ENCODE data around the gene CAPN3.

CAPN3 gene

DNA sequence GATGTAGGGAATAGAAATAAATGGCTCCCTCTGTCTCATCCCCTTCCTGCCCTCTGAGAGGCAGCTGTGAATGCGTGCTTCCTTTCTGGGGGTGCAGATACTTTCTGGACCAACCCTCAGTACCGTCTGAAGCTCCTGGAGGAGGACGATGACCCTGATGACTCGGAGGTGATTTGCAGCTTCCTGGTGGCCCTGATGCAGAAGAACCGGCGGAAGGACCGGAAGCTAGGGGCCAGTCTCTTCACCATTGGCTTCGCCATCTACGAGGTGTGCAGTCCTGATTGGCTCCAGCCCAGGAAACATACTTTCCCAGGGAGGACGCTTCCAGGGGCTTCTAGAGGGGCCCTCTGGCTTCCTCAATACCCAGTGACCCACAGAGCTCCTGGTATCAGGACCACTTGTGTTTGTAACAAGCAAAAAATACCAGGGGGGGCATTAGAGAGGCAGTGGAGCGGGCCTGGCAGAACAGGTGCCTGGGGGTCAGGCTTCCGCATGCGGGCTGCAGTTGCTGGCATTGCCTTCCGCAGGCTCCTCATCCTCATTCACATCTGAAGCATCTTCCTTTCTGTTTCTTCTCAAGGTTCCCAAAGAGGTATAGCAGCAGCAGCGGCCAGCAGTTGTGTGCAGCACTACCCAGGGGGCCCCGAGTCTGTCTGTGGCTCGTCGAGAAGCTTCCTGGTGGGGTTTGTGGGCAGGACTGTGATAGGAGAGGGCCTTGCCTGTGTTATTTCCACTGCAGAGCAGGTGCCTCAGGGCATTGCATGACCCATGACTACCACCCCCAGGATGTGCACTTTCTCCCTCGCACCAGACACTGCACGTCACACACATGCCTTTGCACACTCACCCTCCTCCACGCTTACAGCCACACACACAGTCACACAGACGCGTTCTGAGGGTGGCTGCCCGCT is 42.5 kb downstream of the CAPN3 start:
- DNase-seq: no peak

GRCh38 chr15:42402455-42403205 is 43.3 kb downstream of the CAPN3 start:
- no peak for DNase-seq

- DNase-seq: no peak
Observed at GRCh38 chr15:42403389-42403788, 44.1 kb downstream of the CAPN3 start.

DNA sequence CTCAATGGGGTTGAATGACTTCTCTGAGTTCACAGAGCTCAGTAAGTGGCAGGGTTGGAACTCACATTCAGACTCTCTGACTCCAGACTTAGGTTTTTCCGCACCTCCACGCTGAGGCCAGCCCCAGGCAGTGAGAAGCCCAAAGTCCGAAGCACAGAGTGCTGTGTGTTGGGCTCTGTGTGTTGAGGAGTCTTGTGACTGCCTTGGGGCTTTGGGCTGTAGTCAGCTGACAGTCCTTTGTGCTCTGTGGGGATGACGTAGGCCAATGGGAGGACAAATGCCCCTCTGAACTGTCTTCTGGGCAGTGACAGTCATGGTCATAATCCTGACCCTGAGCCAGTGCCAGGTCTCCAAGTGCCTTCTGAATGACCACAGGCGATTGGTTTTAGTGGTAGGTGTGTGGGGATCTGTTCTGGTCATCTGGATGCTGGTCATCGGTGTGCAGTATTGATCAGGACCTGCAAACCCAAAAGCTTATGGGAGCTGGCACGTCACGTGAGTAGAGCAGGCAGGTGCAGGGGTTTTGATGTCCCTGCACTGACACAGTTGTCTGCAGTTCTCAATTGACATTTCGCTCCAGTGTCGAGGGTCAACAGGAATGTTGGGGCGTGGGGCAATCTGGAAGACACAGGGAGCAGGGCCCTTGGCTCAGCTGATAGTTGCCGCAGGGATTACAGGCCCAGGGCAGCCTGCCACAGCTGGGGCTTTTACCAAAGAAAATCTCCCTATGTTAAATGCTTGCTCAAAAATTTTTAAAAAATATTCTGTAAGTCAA is 45.3 kb downstream of the CAPN3 start:
- DNase-seq: no peak

- no peak for DNase-seq
Observed at GRCh38 chr15:42405863-42406482, 46.7 kb downstream of the CAPN3 start.

- no peak for DNase-seq
Observed at GRCh38 chr15:42408178-42408577, 48.9 kb downstream of the CAPN3 start.

DNA sequence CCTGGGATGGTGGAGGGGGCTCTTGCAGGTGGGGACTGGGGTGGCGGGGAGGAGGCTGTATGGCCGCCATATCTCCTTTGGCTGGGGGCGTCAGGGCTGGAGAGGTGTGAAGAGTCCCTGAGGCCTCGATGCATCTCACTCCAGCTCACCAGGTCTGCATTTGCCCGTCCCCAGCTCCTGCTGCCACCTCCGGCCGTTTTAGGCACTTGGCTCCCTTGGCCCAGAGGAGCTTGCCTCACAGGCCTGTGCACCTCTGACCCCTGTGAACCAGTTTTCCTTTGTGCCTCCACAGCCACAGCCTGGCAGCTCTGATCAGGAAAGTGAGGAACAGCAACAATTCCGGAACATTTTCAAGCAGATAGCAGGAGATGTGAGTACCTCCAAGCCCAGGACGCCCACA is 49.7 kb downstream of the CAPN3 start:
- no peak for DNase-seq

GRCh38 chr15:42411884-42412283 is 52.6 kb downstream of the CAPN3 start:
- DNase-seq: no peak

- DNase-seq: no peak
Observed at GRCh38 chr15:42413920-42414319, 54.6 kb downstream of the CAPN3 start.

GRCh38 chr15:42419369-42419768 is 60.1 kb downstream of the CAPN3 start:
- DNase-seq: no peak

GRCh38 chr15:42421376-42421775 is 62.1 kb downstream of the CAPN3 start:
- DNase-seq: no peak

DNA sequence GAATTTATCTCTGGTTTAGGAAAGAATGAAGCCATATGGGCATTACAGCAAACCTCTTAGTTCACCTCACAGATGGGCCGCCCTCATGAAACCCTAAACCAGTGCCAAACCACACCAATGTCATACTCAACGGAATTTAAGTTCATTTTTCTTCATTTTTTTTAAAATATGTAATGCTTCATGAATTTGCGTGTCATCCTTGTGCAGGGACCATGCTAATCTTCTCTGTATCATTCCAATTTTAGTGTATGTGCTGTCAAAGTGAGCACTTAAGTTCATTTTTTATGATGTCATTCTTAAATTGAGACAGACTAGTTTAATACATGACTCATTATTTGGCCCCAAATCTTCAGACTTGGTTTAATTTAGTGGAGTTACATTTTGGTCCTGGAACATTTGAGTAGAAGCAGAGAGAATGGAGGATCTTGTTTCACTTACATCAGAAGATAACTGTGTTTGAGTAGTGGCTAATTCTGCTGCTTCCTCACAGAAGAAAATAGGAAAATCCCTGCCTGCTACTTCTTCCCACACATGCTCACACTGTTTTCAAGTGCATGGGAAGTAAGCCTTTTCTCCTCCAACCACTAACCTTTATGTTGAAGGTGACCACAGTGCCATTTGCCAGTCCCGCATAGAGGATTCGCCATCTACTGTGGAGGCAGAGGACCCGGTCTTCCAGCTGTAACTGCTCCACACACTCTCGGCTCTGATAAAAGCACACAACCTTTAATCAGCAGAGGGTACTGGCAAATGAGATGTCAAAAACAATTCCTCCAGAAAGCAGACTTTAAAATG is 68.3 kb downstream of the CAPN3 start:
- peak; percentile 20 for DNase-seq

- no peak for DNase-seq
Observed at GRCh38 chr15:42444415-42445063, 85.2 kb downstream of the CAPN3 start.

DNA sequence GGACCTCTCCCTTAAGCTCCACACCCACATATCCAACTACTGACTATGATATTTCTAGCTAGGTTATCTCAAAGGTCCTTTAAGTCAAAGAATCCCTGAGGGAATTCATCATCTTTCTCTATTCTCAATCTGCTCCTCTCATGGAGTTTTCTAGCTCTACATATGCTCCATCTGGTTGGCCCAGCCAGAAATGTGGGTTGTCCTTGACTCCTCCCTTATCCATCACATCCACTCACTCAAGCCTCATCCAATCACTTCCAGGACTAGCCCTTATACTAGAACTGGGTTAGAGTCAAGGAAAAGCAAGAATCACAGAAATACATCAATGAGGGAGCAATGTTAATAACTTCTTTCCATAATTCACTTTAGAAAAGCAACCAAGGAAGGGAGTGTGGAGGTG is 86.2 kb downstream of the CAPN3 start:
- DNase-seq: no peak

GRCh38 chr15:42447599-42447998 is 88.3 kb downstream of the CAPN3 start:
- no peak for DNase-seq

DNA sequence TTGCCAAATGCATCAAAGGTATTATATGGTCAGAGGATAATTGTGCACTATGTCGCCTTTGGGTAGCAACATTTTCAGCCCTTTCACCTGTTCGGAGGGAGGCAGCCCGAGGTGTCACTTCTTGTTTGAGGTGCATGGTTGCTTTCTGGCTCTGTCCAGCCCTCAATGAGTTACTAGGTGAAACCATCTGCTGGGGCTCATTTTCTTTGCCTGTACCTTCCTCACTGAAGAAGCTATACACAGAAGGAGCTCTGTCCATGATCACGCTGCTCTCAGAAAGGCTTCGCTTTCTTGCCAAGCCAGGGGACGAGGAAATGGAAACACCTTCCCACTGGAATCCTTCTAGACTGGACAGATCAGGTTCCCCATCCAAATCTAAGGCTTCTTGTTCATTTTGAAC is 89.0 kb downstream of the CAPN3 start:
- DNase-seq: no peak

DNA sequence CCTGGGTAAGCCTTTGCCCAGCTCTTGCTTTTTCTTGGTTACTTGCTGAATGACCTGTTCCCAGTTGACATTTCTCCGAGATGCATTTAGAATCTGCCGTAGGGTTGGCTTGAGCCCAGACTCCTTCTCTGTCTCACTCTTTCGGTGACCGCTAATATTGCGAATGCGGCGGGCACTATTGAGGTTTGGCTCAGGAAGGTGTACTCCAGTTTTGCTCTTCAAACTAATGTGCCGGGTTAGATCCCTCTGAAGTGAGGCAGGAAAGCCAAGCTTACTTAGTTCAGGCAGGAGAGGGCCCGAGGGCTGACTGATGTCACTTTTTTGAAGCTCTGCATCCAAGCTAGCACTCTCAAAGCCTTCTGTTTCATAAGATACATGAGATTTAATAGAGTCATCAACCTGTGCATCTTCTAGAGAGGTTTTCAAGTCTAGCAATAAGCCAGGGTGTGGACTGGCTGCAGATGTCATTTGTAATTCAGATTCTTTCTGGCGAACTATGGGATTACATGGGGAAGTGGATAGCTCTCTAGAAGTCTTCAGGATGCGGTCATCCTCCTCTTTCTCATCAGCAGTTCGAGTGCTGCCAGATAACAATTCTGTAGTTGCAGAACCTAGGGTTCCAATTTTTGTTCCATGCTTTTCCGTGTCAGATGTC is 90.6 kb downstream of the CAPN3 start:
- DNase-seq: no peak

GRCh38 chr15:42450425-42450790 is 91.1 kb downstream of the CAPN3 start:
- no peak for DNase-seq

DNA sequence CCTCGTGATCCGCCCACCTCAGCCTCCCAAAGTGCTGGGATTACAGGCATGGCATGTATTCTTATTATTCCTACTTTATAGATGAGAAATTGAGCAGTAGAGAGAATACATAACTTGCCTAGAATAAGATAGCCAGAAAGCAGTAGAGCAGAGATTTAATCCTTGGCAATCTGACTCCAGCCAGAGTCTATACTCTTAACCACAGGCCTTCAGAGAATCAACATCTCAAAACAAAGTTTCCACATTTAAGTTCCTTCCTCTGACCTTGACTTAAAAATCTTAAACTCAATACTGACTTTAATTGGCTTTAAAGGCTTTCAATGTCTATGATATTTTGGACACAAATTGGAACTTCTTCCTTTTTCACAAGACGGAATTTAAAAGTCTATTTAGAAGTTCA is 94.5 kb downstream of the CAPN3 start:
- no peak for DNase-seq

DNA sequence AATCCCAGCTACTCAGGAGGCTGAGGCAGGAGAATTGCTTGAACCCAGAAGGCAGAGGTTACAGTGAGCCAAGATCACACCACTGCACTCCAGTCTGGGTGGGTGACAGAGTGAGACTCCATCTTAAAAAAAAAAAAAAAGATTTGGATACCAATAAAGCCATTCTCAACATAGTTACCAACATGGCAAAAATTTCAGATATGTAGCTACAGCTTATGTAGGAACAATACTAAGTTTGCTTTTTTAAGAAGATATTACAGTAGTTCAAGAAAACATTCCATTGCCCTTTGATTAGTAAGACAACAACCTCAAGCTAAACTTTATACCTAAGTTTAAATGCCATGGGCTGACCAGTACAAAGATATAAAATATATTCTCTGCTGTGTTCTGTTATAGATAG is 97.2 kb downstream of the CAPN3 start:
- no peak for DNase-seq

DNA sequence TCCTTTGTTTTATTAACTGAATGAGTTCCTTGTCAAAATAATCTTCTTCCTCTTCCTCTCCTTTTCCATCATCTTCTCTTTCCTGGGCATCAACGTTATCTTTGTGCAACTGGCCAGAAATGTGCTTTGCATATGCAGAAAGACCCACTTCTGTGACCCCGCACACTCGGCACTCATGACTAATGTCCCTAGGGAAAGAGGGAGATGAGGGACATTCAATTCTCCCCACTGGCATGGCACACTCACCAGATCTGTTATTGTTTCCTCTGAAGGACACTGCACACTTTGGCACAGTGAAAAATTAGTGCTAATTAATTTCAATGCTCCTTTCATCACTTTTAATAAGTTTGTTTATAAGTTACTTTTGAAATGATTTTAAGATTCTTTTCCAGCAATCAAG is 97.7 kb downstream of the CAPN3 start:
- DNase-seq: no peak
